Endothelial cell of umbilical vein (primary cell): ENCODE measurements around the gene MGLL. TPM values are rescaled to one million over a fixed set of nuclear protein-coding genes. Genes with fewer than 3 reads are reported as not detected.

Source experiments
- BruUV-seq: library from RNA; stranded (reverse); fragments of 400-500 nt; replicated peaks from 2 replicates; lab custom pipeline; 2021; lab: Mats Ljungman, UMichigan
- CTCF ChIA-PET: fragments of 300-600, 350-600 bp; sonication (Branson Sonifier 250); formaldehyde crosslinking; loops from one replicate; lab custom pipeline; 2021; ENCODE audit warnings: antibody characterized with exemption, inconsistent platforms; lab: Charles Lee
- POLR2A ChIA-PET: fragments of 300-600, 350-600 bp; sonication (Branson Sonifier 250); formaldehyde crosslinking; loops from one replicate; lab custom pipeline; 2021; ENCODE audit warnings: antibody characterized with exemption, inconsistent platforms; lab: Charles Lee
- DNase-seq: peaks from one replicate; pipeline ENCODE4 v3.0.0-alpha.2; 2011; ENCODE audit warnings: low read depth, low spot score
- FAIRE-seq: peaks from 2 replicates; lab custom pipeline; 2011; peaks lifted over from hg19 to GRCh38; lab: Jason Lieb, UNC
- H2AFZ ChIP-seq: 2 replicates; pipeline ENCODE4 v1.6.0; 2012; ENCODE audit warnings: low read depth, low read length, control low read depth, inconsistent platforms
- H3K27ac ChIP-seq: 2 replicates; pipeline ENCODE4 v1.5.1; 2011; ENCODE audit warnings: low read depth, mild to moderate bottlenecking, control low read depth, low read length, moderate library complexity; ENCODE audit not compliant: insufficient read depth
- H3K27me3 ChIP-seq, 2 experiments: 2 replicates each; pipeline versions ENCODE4 v1.6.0 to v1.6.1; 2011; ENCODE audit warnings: low read length in 2 of 2, mixed read lengths in 1 of 2; ENCODE audit not compliant: control insufficient read depth in 2 of 2, insufficient read depth in 2 of 2
- H3K36me3 ChIP-seq, 2 experiments: 2 replicates in 1 of 2; 3 replicates in 1 of 2; pipeline ENCODE4 v1.5.1; 2011; ENCODE audit warnings: low read length in 2 of 2, mild to moderate bottlenecking in 1 of 2, moderate library complexity in 1 of 2; ENCODE audit not compliant: control insufficient read depth in 2 of 2, insufficient read depth in 2 of 2; ENCODE audit errors: extremely low read depth in 1 of 2
- H3K4me1 ChIP-seq: 3 replicates; pipeline ENCODE4 v1.5.1; 2011; ENCODE audit warnings: mild to moderate bottlenecking, low read length; ENCODE audit not compliant: control insufficient read depth, insufficient read depth; ENCODE audit errors: extremely low read depth
- H3K4me2 ChIP-seq: 2 replicates; pipeline ENCODE4 v1.6.1; 2011; ENCODE audit warnings: low read length, control low read depth, mixed read lengths; ENCODE audit not compliant: insufficient read depth
- H3K4me3 ChIP-seq, 3 experiments: fragments of 200-600 bp in 1 of 3; sonication (generic), shearing (Covaris generic) in 1 of 3; replicated peaks in 1 of 3; 2 replicates each; pipeline ENCODE4 v1.5.1; 2011 to 2016; ENCODE audit warnings: control low read depth in 3 of 3, low read length in 3 of 3, mild to moderate bottlenecking in 2 of 3, inconsistent platforms in 1 of 3, low read depth in 1 of 3, moderate library complexity in 1 of 3; ENCODE audit not compliant: insufficient read depth in 1 of 3
- H3K79me2 ChIP-seq: 2 replicates; pipeline ENCODE4 v1.6.0; 2012; ENCODE audit warnings: low read length, inconsistent platforms; ENCODE audit not compliant: control insufficient read depth, insufficient read depth
- H3K9ac ChIP-seq: replicated peaks from 2 replicates; pipeline ENCODE3; 2011; ENCODE audit warnings: low read length, control low read depth; ENCODE audit not compliant: insufficient read depth; ENCODE audit errors: extremely low read depth
- H3K9me1 ChIP-seq: replicated peaks from 3 replicates; pipeline ENCODE4 v1.6.0; 2011; ENCODE audit warnings: mild to moderate bottlenecking, low read length; ENCODE audit not compliant: control insufficient read depth, insufficient read depth; ENCODE audit errors: extremely low read depth
- H3K9me3 ChIP-seq: replicated peaks from 2 replicates; pipeline ENCODE4 v1.5.1; 2012; ENCODE audit warnings: low read length, inconsistent platforms; ENCODE audit not compliant: control insufficient read depth, insufficient read depth
- H4K20me1 ChIP-seq: replicated peaks from 2 replicates; pipeline ENCODE3; 2011; ENCODE audit warnings: mild to moderate bottlenecking, low read length; ENCODE audit not compliant: control insufficient read depth, insufficient read depth; ENCODE audit errors: extremely low read depth
- CTCF ChIP-seq, 2 donors: IDR thresholded peaks; 1 replicate in 1 of 2; 2 replicates in 1 of 2; pipeline ENCODE4 v1.5.1; 2011; ENCODE audit warnings: low read length in 2 of 2, mild to moderate bottlenecking in 2 of 2, moderate library complexity in 2 of 2, control low read depth in 1 of 2, inconsistent platforms in 1 of 2, low read depth in 1 of 2; ENCODE audit not compliant: insufficient read depth in 1 of 2; ENCODE audit errors: extremely low read depth in 1 of 2
- EZH2 ChIP-seq: IDR thresholded peaks from 2 replicates; pipeline ENCODE4 v1.6.1; 2012; ENCODE audit warnings: borderline replicate concordance, low read depth, mild to moderate bottlenecking, moderate library complexity, low read length, inconsistent platforms; ENCODE audit not compliant: severe bottlenecking
- FOS ChIP-seq: IDR thresholded peaks from 2 replicates; pipeline ENCODE4 v1.6.1; 2011; ENCODE audit warnings: mild to moderate bottlenecking, low read length, moderate library complexity, borderline replicate concordance; ENCODE audit not compliant: insufficient read depth
- GATA2 ChIP-seq: IDR thresholded peaks from 2 replicates; pipeline ENCODE4 v1.7.0; 2011; ENCODE audit warnings: low read depth, mild to moderate bottlenecking, moderate library complexity, mixed read lengths, low read length; ENCODE audit not compliant: insufficient read length, insufficient read depth
- JUN ChIP-seq: IDR thresholded peaks from 2 replicates; pipeline ENCODE4 v1.6.1; 2011; ENCODE audit warnings: borderline replicate concordance, low read depth; ENCODE audit not compliant: insufficient read length, insufficient read depth
- MAX ChIP-seq: IDR thresholded peaks from 2 replicates; pipeline ENCODE4 v1.6.1; 2011; ENCODE audit not compliant: insufficient read depth, insufficient read length
- MYC ChIP-seq: IDR thresholded peaks from one replicate; pipeline ENCODE4 v1.6.1; 2011; ENCODE audit warnings: mild to moderate bottlenecking, low read depth, low read length
- POLR2AphosphoS5 ChIP-seq: IDR thresholded peaks from 2 replicates; pipeline ENCODE4 v1.6.1; 2012; ENCODE audit warnings: low read depth, mild to moderate bottlenecking, control low read depth, low read length, moderate library complexity; ENCODE audit not compliant: insufficient read depth
- dilution Hi-C: fragments of 300-500 bp; cut with MboI; formaldehyde crosslinking; loops from one replicate; pipeline ENCODE4 v1.15.0; 2019; ENCODE audit warnings: low sequenced_read_pairs; ENCODE audit not compliant: extremely low pct_ligation_motif_present
- intact Hi-C: fragments of 100-400 bp; cut with micrococcal nuclease; formaldehyde crosslinking; loops from one replicate; pipeline ENCODE4 v1.10.0; 2022
- polyA plus RNA-seq, 4 experiments: library from polyadenylated mRNA; depleted of rRNA in 3 of 4; stranded (reverse) in 3 of 4; unstranded in 1 of 4; fragments of >200 nt; gene quantifications; 2 replicates each; pipeline versions ENCODE4 v1.2.1 to v1.2.3, GENCODE V29; 2011 to 2012; ENCODE audit warnings: missing spikeins in 1 of 4
- total RNA-seq: library from RNA; stranded (reverse); gene quantifications from 2 replicates; pipeline ENCODE4 v1.2.3, GENCODE V29; 2021

Gene MGLL
- total and polyA plus RNA-seq, 2 donors (not counting 3 experiments of a cell fraction or from before 2014, with no cell fraction given): 30.7 to 60.2 TPM

- no TSS peak for BruUV-seq
- CTCF ChIA-PET: interaction anchor here (1.0 kb wide), 1 partner anchor 32 kb away, joined by 3 read pairs; no protein-coding TSS in a partner anchor
- Histone ChIP-seq H3K36me3 (no peaks in the 10 kb centered on the region), H2AFZ (no peak overlapping the region), H3K4me3 (no peak overlapping the region), H3K9me3 (no peaks in the 10 kb centered on the region), H3K4me1 (peaks cover 10% of the 10 kb centered on the region), H3K9me1 (no peaks in the 10 kb centered on the region), H3K9ac (no peak overlapping the region), H4K20me1 (no peaks in the 10 kb centered on the region), H3K27me3 (no peaks in the 10 kb centered on the region), H3K27ac (no peak overlapping the region), H3K79me2 (peaks cover 16% of the 10 kb centered on the region), H3K4me2 (no peak overlapping the region)
- FAIRE-seq: no peak
- TF ChIP-seq CTCF (IDR thresholded peaks at IDR 0.05; ENCODE audit: extremely low read depth in 1 of 2, insufficient read depth in 1 of 2, low read depth in 1 of 2, low read length in 2 of 2) (no peak), MAX (no peak), GATA2 (no peak), FOS (no peak), EZH2 (no peak), POLR2AphosphoS5 (no peak), JUN (no peak), MYC (no peak)
- DNase-seq: no peak
- POLR2A ChIA-PET: no interaction called here
- dilution Hi-C loops: no loop called here
- intact Hi-C loops: no loop called here
These were observed 92.7 kb downstream of the MGLL start for GRCh38 chr3:127729556-127730056.
